ENCODE data around the gene FAM151A.

DNA sequence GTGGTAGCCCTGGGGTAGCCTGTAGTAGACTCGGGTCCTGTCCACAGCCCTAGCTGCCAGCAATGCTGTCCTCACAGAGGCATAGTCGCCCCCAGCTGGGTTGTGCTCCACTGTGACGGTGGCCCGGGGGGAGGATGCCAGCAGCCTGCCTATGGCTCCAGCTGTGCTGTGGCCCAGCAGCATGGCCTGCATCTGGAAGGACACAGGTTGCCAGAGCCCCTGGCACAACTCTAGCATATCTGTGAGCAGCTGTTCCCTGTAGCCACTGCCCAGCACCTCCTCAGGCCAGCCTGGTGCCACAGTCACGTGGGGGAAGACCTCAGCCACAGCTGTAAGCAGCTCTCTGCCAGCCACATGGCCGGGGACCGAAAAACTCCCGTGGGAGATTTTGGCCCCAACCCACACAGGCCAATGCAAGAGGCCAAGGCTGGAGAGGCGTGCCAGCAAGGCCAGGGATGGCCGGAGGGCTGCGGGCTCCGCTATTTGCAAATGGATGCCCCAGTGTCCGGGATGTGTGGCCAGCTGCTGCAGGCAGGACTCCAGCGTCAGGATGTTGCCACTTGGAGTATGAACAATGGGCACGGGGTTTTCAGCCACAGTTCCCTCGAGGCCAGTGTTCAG is 13.9 kb downstream of the FAM151A start:
- no peak for TF ChIP-seq CTCF (IDR thresholded peaks at IDR 0.05; ENCODE audit: extremely low read depth in 1 of 2, insufficient read depth in 1 of 2, low read depth in 1 of 2, low read length in 2 of 2)
- TF ChIP-seq POLR2AphosphoS5 (IDR thresholded peaks at IDR 0.05; ENCODE audit: insufficient read depth, low read depth, low read length): no peak
- no peak for TF ChIP-seq POLR2A (IDR thresholded peaks at IDR 0.05; ENCODE audit: low read depth, low read length)
- no peak for TF ChIP-seq EZH2 (IDR thresholded peaks at IDR 0.05; ENCODE audit: borderline replicate concordance, low read depth, low read length, severe bottlenecking)
- TF ChIP-seq FOS (IDR thresholded peaks at IDR 0.05; ENCODE audit: borderline replicate concordance, insufficient read depth, low read length): no peak
- no peak for TF ChIP-seq MAX (IDR thresholded peaks at IDR 0.05; ENCODE audit: insufficient read depth, insufficient read length)

Data from endothelial cell of umbilical vein (primary cell).